GM12892 (cell line): ENCODE measurements around the gene COMMD10.

Experiments
- POLR2A ChIP-seq: IDR thresholded peaks from 2 replicates; pipeline ENCODE4 v1.6.1; 2011; ENCODE audit warnings: low read depth, low read length, control low read depth
- POLR2AphosphoS5 ChIP-seq: IDR thresholded peaks from 2 replicates; pipeline ENCODE4 v1.6.1; 2011; ENCODE audit warnings: low read depth, low read length, control low read depth
- TAF1 ChIP-seq: IDR thresholded peaks from 2 replicates; pipeline ENCODE4 v1.6.1; 2011; ENCODE audit warnings: low read depth, mild to moderate bottlenecking, control low read depth, low read length, borderline replicate concordance

DNA sequence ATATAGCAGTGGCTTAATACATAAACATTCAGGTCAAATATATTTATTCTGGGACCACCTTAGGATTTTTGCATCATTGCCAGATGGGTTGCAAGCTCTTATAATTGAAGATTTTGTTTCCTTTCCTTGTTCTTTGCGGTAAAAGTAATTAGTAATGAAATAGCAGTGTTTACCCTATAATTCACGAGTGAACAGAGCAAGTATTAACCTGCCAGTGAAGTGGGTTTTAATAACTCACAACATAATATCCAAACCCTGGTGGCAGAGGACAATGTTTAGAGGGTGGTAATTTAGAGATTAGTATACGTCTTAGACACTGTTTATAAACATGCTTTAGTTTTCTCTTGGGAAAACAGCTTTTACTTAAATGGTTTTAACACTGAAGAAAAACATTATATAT, 40.8 kb upstream of the COMMD10 start:
- no peak for TF ChIP-seq POLR2AphosphoS5
- no peak for TF ChIP-seq POLR2A
- TF ChIP-seq TAF1, result no peak
